Right atrium auricular region (tissue), 2 donors: ENCODE results near the gene IMPA2. TPM values are rescaled to one million over a fixed set of nuclear protein-coding genes. Genes with fewer than 3 reads are reported as not detected.
"Not testable (repeated sequence)": the region's sequence is repeated elsewhere in the genome, so short reads cannot be mapped to it uniquely, and the experiment has no call there.

Source experiments
- DNase-seq: peaks from one replicate; pipeline ENCODE4 v3.0.0-alpha.2; 2019; ENCODE audit warnings: low spot score
- H3K27ac ChIP-seq, 2 donors: fragments of 200-600 bp; sonication (generic); 1 replicate in 1 of 2; 2 replicates in 1 of 2; pipeline ENCODE4 v1.5.1; 2016 to 2019
- H3K27me3 ChIP-seq, 2 donors: fragments of 200-600 bp; sonication (generic); one replicate each; pipeline versions ENCODE4 v1.5.1 to v1.6.0; 2017 to 2019
- H3K36me3 ChIP-seq: fragments of 200-600 bp; sonication (generic); one replicate; pipeline ENCODE4 v1.5.1; 2016
- H3K4me1 ChIP-seq, 2 donors: fragments of 200-600 bp; sonication (generic); one replicate each; pipeline versions ENCODE4 v1.5.1 to v1.6.0; 2017 to 2019
- H3K4me3 ChIP-seq, 2 donors: fragments of 200-600 bp; sonication (generic); 1 replicate in 1 of 2; 2 replicates in 1 of 2; pipeline ENCODE4 v1.5.1; 2017 to 2019; ENCODE audit warnings: mild to moderate bottlenecking in 1 of 2, moderate library complexity in 1 of 2
- H3K9me3 ChIP-seq, 2 donors: fragments of 200-600 bp; sonication (generic); one replicate each; pipeline ENCODE4 v1.5.1; 2019
- CTCF ChIP-seq, 2 donors: fragments of 200-600 bp; sonication (generic); IDR thresholded peaks; one replicate each; pipeline ENCODE4 v1.5.1; 2019; ENCODE audit warnings: antibody characterized with exemption in 2 of 2
- total RNA-seq, 2 donors: library from RNA; depleted of rRNA; stranded (reverse); fragments of >200 nt; gene quantifications; one replicate each; pipeline ENCODE4 v1.1.0, GENCODE V29; 2016

Gene IMPA2
- total RNA-seq, 2 donors from 2014 or later = 20.2 to 22.9 TPM

DNA sequence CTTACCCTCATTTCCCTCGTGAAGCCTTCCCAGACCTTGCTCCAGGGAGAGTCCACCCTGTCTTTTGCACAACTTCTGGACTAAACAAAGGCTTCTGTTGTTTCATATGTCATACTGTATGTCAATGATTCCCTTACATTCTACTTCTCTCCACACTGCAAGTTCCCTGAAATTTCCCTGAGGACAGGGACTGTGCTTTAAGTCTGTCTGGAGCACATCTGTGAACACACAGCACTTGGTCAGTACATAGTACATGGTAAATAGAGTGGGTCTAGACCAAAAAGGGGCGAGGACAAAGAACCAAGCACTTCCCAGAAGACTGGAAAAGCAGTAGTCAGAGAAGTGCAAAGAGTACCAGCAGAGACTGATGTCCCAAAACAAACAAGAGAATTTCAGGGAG lies 23.7 kb upstream of the IMPA2 start:
- Histone ChIP-seq H3K9me3 (peaks cover 0 to 8% of the 10 kb centered on the region in 2 donors), H3K27ac (no peak overlapping the region), H3K27me3 (no peaks in the 10 kb centered on the region), H3K4me1 (no peaks in the 10 kb centered on the region), H3K36me3 (no peaks in the 10 kb centered on the region), H3K4me3 (no peak overlapping the region)
- no peak for DNase-seq
- no peak for TF ChIP-seq CTCF (IDR thresholded peaks at IDR 0.05)

- not testable (repeated sequence) for H3K4me1 ChIP-seq, H3K27ac ChIP-seq, H3K4me3 ChIP-seq, DNase-seq, H3K9me3 ChIP-seq, H3K36me3 ChIP-seq, H3K27me3 ChIP-seq
Observed at GRCh38 chr18:11959651-11960050, 21.7 kb upstream of the IMPA2 start.

GRCh38 chr18:11960743-11961380 lies 20.4 kb upstream of the IMPA2 start:
- H3K9me3 ChIP-seq = peaks cover 0 to 8% of the 10 kb centered on the region in 2 donors
- no peaks in the 10 kb centered on the region for H3K4me1 ChIP-seq
- H3K4me3 ChIP-seq = no peak overlapping the region
- DNase-seq = no peak
- H3K36me3 ChIP-seq = no peaks in the 10 kb centered on the region
- H3K27ac ChIP-seq = no peak overlapping the region
- no peaks in the 10 kb centered on the region for H3K27me3 ChIP-seq
- no peak for TF ChIP-seq CTCF (IDR thresholded peaks at IDR 0.05)

GRCh38 chr18:11962597-11962996 lies 18.7 kb upstream of the IMPA2 start:
- H3K4me3 ChIP-seq = no peak overlapping the region
- no peaks in the 10 kb centered on the region for H3K4me1 ChIP-seq
- no peaks in the 10 kb centered on the region for H3K36me3 ChIP-seq
- TF ChIP-seq CTCF (IDR thresholded peaks at IDR 0.05) = no peak
- no peaks in the 10 kb centered on the region for H3K9me3 ChIP-seq
- DNase-seq = no peak
- H3K27ac ChIP-seq = no peak overlapping the region
- no peaks in the 10 kb centered on the region for H3K27me3 ChIP-seq

DNA sequence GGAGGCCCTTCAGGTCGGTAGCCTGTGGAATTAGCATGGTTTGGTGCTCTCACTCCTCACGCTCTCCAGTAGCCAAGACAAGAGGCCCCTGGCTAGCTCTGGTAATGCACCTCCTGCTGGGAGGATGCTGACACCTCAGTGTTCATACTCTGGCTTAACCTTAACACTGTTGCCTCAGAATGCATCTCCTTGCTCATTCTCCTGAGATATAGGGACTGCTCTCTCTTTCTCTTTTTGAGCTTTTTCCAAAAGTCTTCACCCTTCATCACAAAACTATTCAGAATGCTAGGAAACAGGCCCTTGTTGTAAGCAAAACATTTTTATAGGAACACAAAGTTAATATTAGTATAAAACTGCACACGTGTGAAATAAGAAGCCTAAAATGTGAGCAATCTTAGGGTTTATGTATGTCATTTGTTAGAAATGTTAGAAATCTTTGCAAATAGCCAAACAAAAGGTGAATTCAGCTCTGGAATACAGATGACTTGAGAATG lies 17.3 kb upstream of the IMPA2 start:
- Histone ChIP-seq H3K27ac (no peak overlapping the region), H3K4me1 (no peaks in the 10 kb centered on the region), H3K4me3 (no peak overlapping the region), H3K36me3 (no peaks in the 10 kb centered on the region), H3K27me3 (no peaks in the 10 kb centered on the region), H3K9me3 (no peaks in the 10 kb centered on the region)
- no peak for TF ChIP-seq CTCF (IDR thresholded peaks at IDR 0.05)
- DNase-seq = no peak

GRCh38 chr18:11969904-11970835 lies 11.1 kb upstream of the IMPA2 start:
- H3K36me3 ChIP-seq = no peaks in the 10 kb centered on the region
- H3K27ac ChIP-seq = no peak overlapping the region
- H3K9me3 ChIP-seq = no peaks in the 10 kb centered on the region
- no peak overlapping the region for H3K4me3 ChIP-seq
- DNase-seq = no peak
- H3K27me3 ChIP-seq = no peaks in the 10 kb centered on the region
- no peak for TF ChIP-seq CTCF (IDR thresholded peaks at IDR 0.05)
- no peaks in the 10 kb centered on the region for H3K4me1 ChIP-seq

DNA sequence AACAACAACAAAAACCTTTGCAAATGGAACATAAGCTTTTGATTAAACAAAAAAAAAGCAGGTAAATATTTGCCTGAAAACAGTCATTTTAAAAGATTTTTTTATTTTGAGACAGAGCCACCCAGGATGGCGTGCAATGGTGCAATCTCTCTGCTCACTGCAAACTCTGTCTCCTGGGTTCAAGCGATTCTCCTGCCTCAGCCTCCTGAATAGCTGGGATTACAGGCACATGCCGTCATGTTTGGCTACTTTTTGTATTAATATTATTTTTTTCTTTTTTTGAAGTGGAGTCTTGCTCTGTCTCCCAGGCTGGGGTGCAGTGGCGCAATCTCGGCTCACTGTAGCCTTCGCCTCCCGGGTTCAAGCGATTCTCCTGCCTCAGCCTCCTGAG lies 10.5 kb upstream of the IMPA2 start:
- DNase-seq, H3K27me3 ChIP-seq, H3K4me1 ChIP-seq: not testable (repeated sequence)

More for the DNA sequence above, 10.5 kb upstream of the IMPA2 start:
- not testable (repeated sequence) for H3K36me3 ChIP-seq, H3K27ac ChIP-seq, H3K4me3 ChIP-seq, H3K9me3 ChIP-seq
